Duodenal mucosa (tissue), 2 donors: ENCODE results near the gene FARS2.

Experiments
- H3K27ac ChIP-seq: one replicate; pipeline ENCODE4 v1.7.0; 2013; ENCODE audit warnings: low read depth, low read length
- H3K27me3 ChIP-seq, 2 donors: one replicate each; pipeline ENCODE4 v1.7.0; 2013; ENCODE audit warnings: low read length in 2 of 2, control low read depth in 1 of 2; ENCODE audit not compliant: insufficient read depth in 2 of 2, control insufficient read depth in 1 of 2
- H3K36me3 ChIP-seq, 2 donors: one replicate each; pipeline ENCODE4 v1.7.0; 2013; ENCODE audit warnings: low read length in 2 of 2, control low read depth in 1 of 2; ENCODE audit not compliant: insufficient read depth in 2 of 2, control insufficient read depth in 1 of 2
- H3K4me1 ChIP-seq, 2 donors: one replicate each; pipeline ENCODE4 v1.7.0; 2013; ENCODE audit warnings: low read length in 2 of 2, control low read depth in 1 of 2; ENCODE audit not compliant: insufficient read depth in 2 of 2, control insufficient read depth in 1 of 2
- H3K4me3 ChIP-seq, 2 donors: one replicate each; pipeline ENCODE4 v1.7.0; 2013; ENCODE audit warnings: low read length in 2 of 2, low read depth in 1 of 2
- H3K9ac ChIP-seq, 2 donors: one replicate each; pipeline ENCODE4 v1.7.0; 2013; ENCODE audit warnings: low read length in 2 of 2, low read depth in 1 of 2
- H3K9me3 ChIP-seq, 2 donors: one replicate each; pipeline ENCODE4 v1.7.0; 2013; ENCODE audit warnings: low read length in 2 of 2, control low read depth in 1 of 2; ENCODE audit not compliant: control insufficient read depth in 1 of 2

The FARS2 gene

DNA sequence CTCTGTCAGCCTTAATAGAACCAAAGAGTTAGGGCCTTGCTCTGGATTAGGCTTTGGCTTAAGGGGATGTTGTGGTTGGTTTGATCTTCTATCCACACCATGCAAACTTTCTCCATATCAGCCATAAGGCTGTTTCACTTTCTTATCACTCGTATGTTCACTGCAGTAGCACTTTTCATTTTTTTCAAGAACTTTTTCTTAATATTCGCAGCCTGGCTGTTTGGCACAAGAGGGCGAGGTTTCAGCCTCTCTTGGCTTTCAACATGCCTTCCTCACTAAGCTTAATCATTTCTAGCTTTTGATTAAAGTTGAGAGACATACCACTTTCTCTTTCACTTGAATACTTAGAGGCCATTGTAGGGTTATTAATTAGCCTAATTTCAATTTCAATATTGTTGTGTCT lies 552.3 kb downstream of the FARS2 start:
- Histone ChIP-seq H3K4me1 (peaks cover 0 to 5% of the 10 kb centered on the region in 2 donors), H3K27ac (no peak overlapping the region), H3K9me3 (no peaks in the 10 kb centered on the region), H3K4me3 (peak overlapping the region in 1 of 2 donors; percentile 53), H3K36me3 (no peaks in the 10 kb centered on the region), H3K27me3 (no peaks in the 10 kb centered on the region), H3K9ac (no peak overlapping the region)

DNA sequence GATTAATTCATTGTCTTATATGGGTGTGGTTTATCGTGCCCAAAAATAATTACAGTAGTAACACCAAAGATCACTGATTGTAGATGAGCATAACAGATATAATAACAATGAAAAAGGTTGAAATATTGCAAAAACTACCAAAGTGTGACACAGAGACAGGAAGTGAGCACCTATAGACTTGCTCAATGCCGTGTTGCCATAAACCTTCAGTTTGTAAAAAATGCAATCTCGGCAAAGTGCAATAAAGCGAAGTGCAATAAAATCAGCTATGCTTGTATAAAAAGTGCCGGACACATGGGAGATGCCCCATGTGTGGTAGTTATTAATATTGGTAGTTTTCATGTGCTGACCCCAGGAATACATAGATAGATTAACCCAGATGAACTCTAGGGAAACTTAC lies 552.8 kb downstream of the FARS2 start:
- no peaks in the 10 kb centered on the region for H3K27me3 ChIP-seq
- H3K4me1 ChIP-seq = peaks cover 0 to 5% of the 10 kb centered on the region in 2 donors
- H3K9me3 ChIP-seq = no peaks in the 10 kb centered on the region
- peak overlapping the region in 1 of 2 donors; percentile 53 for H3K4me3 ChIP-seq
- no peak overlapping the region for H3K9ac ChIP-seq
- H3K36me3 ChIP-seq = no peaks in the 10 kb centered on the region
- H3K27ac ChIP-seq = no peak overlapping the region

DNA sequence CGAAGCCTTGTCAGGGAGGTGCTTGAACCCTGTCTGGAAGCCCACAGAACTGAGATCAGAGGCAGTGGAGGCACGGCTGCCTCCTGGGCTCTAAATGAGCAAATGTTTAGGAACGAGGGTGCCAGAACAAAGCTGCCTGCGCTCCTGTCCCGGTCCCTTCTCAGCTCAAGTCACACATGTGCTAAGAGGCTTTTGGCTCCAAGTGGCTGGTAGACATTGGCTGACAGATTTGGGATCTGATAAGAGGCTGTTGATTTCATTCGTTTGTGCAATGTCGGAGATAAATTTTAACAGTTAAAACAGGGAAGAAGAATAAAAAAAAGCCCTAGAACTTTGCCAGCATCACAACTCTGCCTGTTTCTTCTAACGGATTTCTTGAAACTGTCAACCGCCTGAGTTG lies 553.6 kb downstream of the FARS2 start:
- no peak overlapping the region for H3K27ac ChIP-seq
- no peak overlapping the region for H3K9ac ChIP-seq
- no peaks in the 10 kb centered on the region for H3K27me3 ChIP-seq
- no peaks in the 10 kb centered on the region for H3K36me3 ChIP-seq
- H3K4me1 ChIP-seq = peaks cover 0 to 5% of the 10 kb centered on the region in 2 donors
- H3K9me3 ChIP-seq = no peaks in the 10 kb centered on the region
- no peak overlapping the region for H3K4me3 ChIP-seq

DNA sequence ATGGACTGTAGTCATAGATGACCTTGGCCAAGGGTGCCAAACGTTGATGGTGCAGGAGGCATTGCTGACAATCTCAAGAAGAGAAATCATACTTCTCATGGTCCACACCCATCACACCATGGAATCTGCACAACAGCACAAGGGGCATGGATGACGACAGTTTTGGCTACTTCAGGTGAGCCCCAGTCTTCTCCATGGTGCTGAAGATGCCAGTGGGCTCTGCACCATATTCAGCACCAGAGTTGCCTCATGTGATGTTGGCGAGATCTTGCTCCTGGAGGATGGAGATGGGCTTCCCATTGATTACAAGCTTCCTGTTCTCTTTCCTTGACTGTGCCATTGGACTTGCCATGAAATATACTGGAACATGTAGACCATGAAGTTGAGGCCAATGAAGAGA lies 556.6 kb downstream of the FARS2 start:
- Histone ChIP-seq H3K9me3 (no peaks in the 10 kb centered on the region), H3K27me3 (no peaks in the 10 kb centered on the region), H3K4me3 (no peak overlapping the region), H3K27ac (no peak overlapping the region), H3K36me3 (no peaks in the 10 kb centered on the region), H3K9ac (no peak overlapping the region), H3K4me1 (peaks cover 0 to 15% of the 10 kb centered on the region in 2 donors)

DNA sequence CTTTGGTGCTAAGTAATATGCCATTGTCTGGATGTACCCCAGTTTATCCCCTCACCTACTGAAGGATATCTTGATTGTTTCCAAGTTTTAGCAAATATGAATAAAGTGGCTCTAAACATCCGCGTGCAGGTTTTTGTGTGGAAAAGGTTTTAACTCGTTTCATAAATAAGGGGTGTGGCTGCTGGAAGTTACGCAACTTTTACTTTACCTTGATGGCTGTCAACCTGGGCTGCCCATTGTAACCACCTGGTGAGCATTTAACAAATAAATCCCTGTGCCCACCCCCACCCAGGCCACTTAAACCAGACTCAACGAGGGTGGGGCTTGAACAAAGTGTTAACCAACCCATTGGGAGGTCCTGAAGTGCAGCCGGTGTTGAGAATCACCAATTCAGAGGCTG lies 557.6 kb downstream of the FARS2 start:
- no peaks in the 10 kb centered on the region for H3K36me3 ChIP-seq
- H3K9me3 ChIP-seq = no peaks in the 10 kb centered on the region
- H3K27ac ChIP-seq = no peak overlapping the region
- no peak overlapping the region for H3K9ac ChIP-seq
- no peaks in the 10 kb centered on the region for H3K27me3 ChIP-seq
- no peak overlapping the region for H3K4me3 ChIP-seq
- peaks cover 0 to 10% of the 10 kb centered on the region in 2 donors for H3K4me1 ChIP-seq
